CD8-positive, alpha-beta memory T cell (primary cell): ENCODE data around the gene ACSL4. TPM values are rescaled to one million over a fixed set of nuclear protein-coding genes. Genes with fewer than 3 reads are reported as not detected.
"Not testable (repeated sequence)": the region's sequence is repeated elsewhere in the genome, so short reads cannot be mapped to it uniquely, and the experiment has no call there.

Experiments
- CTCF ChIA-PET: fragments of 350-600 bp; sonication (Branson Sonifier 250); formaldehyde crosslinking; loops from one replicate; lab custom pipeline; 2021; ENCODE audit warnings: antibody characterized with exemption; lab: Charles Lee
- POLR2A ChIA-PET: fragments of 350-600 bp; sonication (Branson Sonifier 250); formaldehyde crosslinking; loops from one replicate; lab custom pipeline; 2021; ENCODE audit warnings: antibody characterized with exemption; lab: Charles Lee
- DNase-seq, 5 donors: peaks; one replicate each; pipeline versions ENCODE4 v3.0.0 to v3.0.0-alpha.2; 2020 to 2022; ENCODE audit warnings: mixed read lengths in 1 of 5
- H3K27ac ChIP-seq: one replicate; pipeline ENCODE4 v1.7.0; 2013; ENCODE audit warnings: low read depth, mild to moderate bottlenecking, low read length, moderate library complexity
- H3K27me3 ChIP-seq: 2 replicates; pipeline ENCODE4 v1.7.0; 2013; ENCODE audit warnings: low read length, mild to moderate bottlenecking; ENCODE audit not compliant: insufficient read depth, poor library complexity, severe bottlenecking
- H3K36me3 ChIP-seq: 2 replicates; pipeline ENCODE4 v1.7.0; 2013; ENCODE audit warnings: mild to moderate bottlenecking, low read length, moderate library complexity; ENCODE audit not compliant: insufficient read depth
- H3K4me1 ChIP-seq: 2 replicates; pipeline ENCODE4 v1.7.0; 2013; ENCODE audit warnings: mild to moderate bottlenecking, low read length, moderate library complexity; ENCODE audit not compliant: insufficient read depth
- H3K4me3 ChIP-seq: 2 replicates; pipeline ENCODE4 v1.7.0; 2013; ENCODE audit warnings: mild to moderate bottlenecking, low read length
- H3K9me3 ChIP-seq: 2 replicates; pipeline ENCODE4 v1.7.0; 2013; ENCODE audit warnings: mild to moderate bottlenecking, low read length
- H3K27ac Mint-ChIP-seq, 8 donors: one replicate each; pipeline ENCODE4 v1.8.0; 2020 to 2021; ENCODE audit warnings: mixed read lengths in 8 of 8, mild to moderate bottlenecking in 6 of 8, inconsistent platforms in 3 of 8, moderate library complexity in 3 of 8
- H3K27me3 Mint-ChIP-seq, 2 donors: one replicate each; pipeline ENCODE4 v1.8.0; 2020 to 2021; ENCODE audit warnings: mixed read lengths in 2 of 2, mild to moderate bottlenecking in 1 of 2, moderate library complexity in 1 of 2
- H3K36me3 Mint-ChIP-seq, 3 donors: one replicate each; pipeline ENCODE4 v1.8.0; 2020 to 2021; ENCODE audit warnings: mixed read lengths in 3 of 3, inconsistent platforms in 1 of 3, mild to moderate bottlenecking in 1 of 3
- H3K4me1 Mint-ChIP-seq, 3 donors: one replicate each; pipeline ENCODE4 v1.8.0; 2020 to 2021; ENCODE audit warnings: mixed read lengths in 3 of 3, inconsistent platforms in 1 of 3, mild to moderate bottlenecking in 1 of 3
- H3K4me3 Mint-ChIP-seq, 7 donors: one replicate each; pipeline ENCODE4 v1.8.0; 2020 to 2021; ENCODE audit warnings: mixed read lengths in 7 of 7, mild to moderate bottlenecking in 6 of 7, moderate library complexity in 4 of 7, inconsistent platforms in 2 of 7
- H3K9me3 Mint-ChIP-seq, 5 donors: one replicate each; pipeline ENCODE4 v1.8.0; 2020 to 2022; ENCODE audit warnings: mixed read lengths in 5 of 5, mild to moderate bottlenecking in 3 of 5, moderate library complexity in 2 of 5, inconsistent platforms in 1 of 5
- polyA plus RNA-seq: library from polyadenylated mRNA; unstranded; fragments of 300-500 nt; fragmentation: Illumina TruSeq; gene quantifications from one replicate; pipeline ENCODE4 v1.2.3, GENCODE V29; 2021
- total RNA-seq, 2 experiments: library from RNA; stranded (reverse); gene quantifications; one replicate each; pipeline ENCODE4 v1.2.3, GENCODE V29; 2021

Gene ACSL4
- total and polyA plus RNA-seq, 3 experiments from 2014 or later = 12.7 to 72.4 (median 69.6) TPM

GRCh38 chrX:109740896-109741295, 7.8 kb upstream of the ACSL4 start:
- H3K36me3 ChIP-seq, CTCF ChIA-PET, POLR2A ChIA-PET, H3K9me3 Mint-ChIP-seq, H3K27ac ChIP-seq, H3K4me3 Mint-ChIP-seq, H3K36me3 Mint-ChIP-seq, H3K27me3 ChIP-seq, H3K27me3 Mint-ChIP-seq, H3K27ac Mint-ChIP-seq, DNase-seq, H3K4me1 Mint-ChIP-seq, H3K4me3 ChIP-seq, H3K4me1 ChIP-seq, H3K9me3 ChIP-seq: not testable (repeated sequence)

DNA sequence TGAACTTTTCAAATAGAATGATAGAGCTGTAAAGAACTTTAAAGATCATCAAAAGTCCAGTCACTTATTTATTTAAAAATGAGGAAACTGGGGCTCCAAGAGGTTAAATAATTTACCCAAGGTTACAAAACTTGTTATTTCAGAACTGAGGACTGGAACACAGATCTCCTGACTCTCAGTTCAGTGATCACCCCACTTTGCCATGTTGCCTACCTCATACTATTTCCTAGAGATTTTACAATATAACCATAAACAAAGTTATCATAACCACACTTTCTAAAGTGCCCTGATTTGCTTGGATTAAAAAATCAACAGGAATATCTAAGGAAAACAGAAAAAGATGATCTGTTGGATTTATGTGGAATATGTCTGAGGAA, 7.4 kb upstream of the ACSL4 start:
- ChIA-PET CTCF (no interaction called here), POLR2A (no interaction called here)
- no peak for DNase-seq
- Histone ChIP-seq H3K4me1 (no peaks in the 10 kb centered on the region), H3K27me3 (no peaks in the 10 kb centered on the region), H3K27ac (no peak overlapping the region), H3K9me3 (no peaks in the 10 kb centered on the region), H3K4me3 (no peak overlapping the region), H3K36me3 (no peaks in the 10 kb centered on the region)
- no peaks in the 10 kb centered on the region for H3K36me3 Mint-ChIP-seq
- H3K4me3 Mint-ChIP-seq = no peak overlapping the region
- H3K9me3 Mint-ChIP-seq = no peaks in the 10 kb centered on the region
- no peaks in the 10 kb centered on the region for H3K4me1 Mint-ChIP-seq
- H3K27me3 Mint-ChIP-seq = no peaks in the 10 kb centered on the region
- H3K27ac Mint-ChIP-seq = no peak overlapping the region

- H3K36me3 Mint-ChIP-seq = no peaks in the 10 kb centered on the region
- H3K4me1 ChIP-seq = no peaks in the 10 kb centered on the region
Observed at GRCh38 chrX:109739625-109740432, 6.8 kb upstream of the ACSL4 start.

DNA sequence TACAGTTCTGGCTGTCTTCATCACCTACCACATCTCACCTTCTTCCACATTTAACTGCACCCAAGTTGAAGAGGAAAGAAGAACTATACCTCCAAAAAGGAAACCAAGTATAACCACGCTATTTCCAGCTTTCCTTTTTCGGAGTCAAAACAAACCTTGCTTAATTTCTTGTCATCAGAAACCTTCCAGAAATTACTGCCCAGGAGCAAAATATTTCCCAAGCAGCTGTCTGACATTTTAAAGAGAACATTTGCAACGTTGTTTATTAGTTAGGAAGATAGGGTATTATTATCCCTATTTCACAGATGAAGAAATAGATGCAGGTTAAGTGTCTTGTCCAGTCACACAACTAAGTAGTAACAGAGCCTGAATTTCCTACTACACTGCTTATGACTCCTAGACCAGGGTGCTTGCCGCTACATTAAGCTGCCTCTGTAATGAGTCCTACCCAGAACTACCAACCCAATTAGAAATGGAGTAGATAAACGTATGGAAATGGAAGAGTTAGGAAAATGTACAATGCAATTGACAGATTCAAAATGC, 2.2 kb upstream of the ACSL4 start:
- Histone ChIP-seq H3K4me3 (no peak overlapping the region), H3K27me3 (no peaks in the 10 kb centered on the region), H3K4me1 (peaks cover 6% of the 10 kb centered on the region), H3K9me3 (no peaks in the 10 kb centered on the region), H3K36me3 (no peaks in the 10 kb centered on the region), H3K27ac (no peak overlapping the region)
- no peaks in the 10 kb centered on the region for H3K9me3 Mint-ChIP-seq
- ChIA-PET POLR2A (no interaction called here), CTCF (interaction anchor here (1.1 kb wide), 1 partner anchor 22 kb away, joined by 3 read pairs; no protein-coding TSS in a partner anchor)
- H3K36me3 Mint-ChIP-seq = peaks cover 0 to 10% (median 0%) of the 10 kb centered on the region in 3 donors
- H3K27me3 Mint-ChIP-seq = no peaks in the 10 kb centered on the region
- H3K4me3 Mint-ChIP-seq = no peak overlapping the region
- peaks cover 13 to 21% (median 16%) of the 10 kb centered on the region in 3 donors for H3K4me1 Mint-ChIP-seq
- H3K27ac Mint-ChIP-seq = peak overlapping the region in 2 of 8 donors; percentile 12 to 81
- no peak for DNase-seq

More at GRCh38 chrX:109739625-109740432, 6.8 kb upstream of the ACSL4 start:
- POLR2A ChIA-PET = interaction anchor here (0.5 kb wide), 1 partner anchor 132 kb away, joined by 3 read pairs; no protein-coding TSS in a partner anchor
- Mint-ChIP-seq H3K4me3 (no peak overlapping the region), H3K4me1 (no peaks in the 10 kb centered on the region), H3K27me3 (no peaks in the 10 kb centered on the region), H3K9me3 (no peaks in the 10 kb centered on the region), H3K27ac (no peak overlapping the region)
- H3K27ac ChIP-seq = no peak overlapping the region
- no peaks in the 10 kb centered on the region for H3K27me3 ChIP-seq
- H3K36me3 ChIP-seq = no peaks in the 10 kb centered on the region
- H3K4me3 ChIP-seq = no peak overlapping the region
- CTCF ChIA-PET = no interaction called here
- H3K9me3 ChIP-seq = no peaks in the 10 kb centered on the region
- no peak for DNase-seq

DNA sequence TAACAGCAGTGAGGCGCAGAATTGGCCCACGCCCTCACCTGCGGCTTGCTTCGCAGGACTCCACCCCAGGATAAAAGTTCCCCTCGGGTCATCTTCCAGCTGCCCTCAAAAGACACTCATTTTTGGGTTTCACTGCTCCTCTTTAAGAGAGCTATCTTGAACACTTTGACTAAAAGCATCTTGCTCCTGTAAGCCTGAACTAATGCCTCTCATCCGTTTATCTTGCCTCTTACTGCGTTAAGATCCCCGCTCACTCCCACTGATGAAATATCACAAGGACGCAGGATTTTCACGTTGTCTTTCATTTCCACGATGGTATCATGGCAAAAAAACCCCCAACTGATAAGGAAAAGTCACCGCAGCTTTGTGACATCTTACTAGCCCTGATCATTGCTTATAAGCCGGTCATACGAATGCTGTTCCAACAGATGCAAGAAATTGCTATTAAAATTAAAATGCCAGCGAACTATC, 591 bp upstream of the ACSL4 start:
- H3K4me1 Mint-ChIP-seq = peaks cover 22 to 35% (median 31%) of the 10 kb centered on the region in 3 donors
- DNase-seq = no peak
- no peaks in the 10 kb centered on the region for H3K27me3 Mint-ChIP-seq
- no peaks in the 10 kb centered on the region for H3K9me3 Mint-ChIP-seq
- no peaks in the 10 kb centered on the region for H3K9me3 ChIP-seq
- H3K4me1 ChIP-seq = peaks cover 6% of the 10 kb centered on the region
- peaks cover 0 to 12% (median 0%) of the 10 kb centered on the region in 3 donors for H3K36me3 Mint-ChIP-seq
- peak overlapping the region; percentile 89 to 97 (median 91) for H3K4me3 Mint-ChIP-seq
- ChIA-PET POLR2A (interaction anchor here (1.0 kb wide), 1 partner anchor 197 kb away, joined by 3 read pairs; the partner anchor contains the start of gene NXT2), CTCF (no interaction called here)
- no peaks in the 10 kb centered on the region for H3K36me3 ChIP-seq
- no peaks in the 10 kb centered on the region for H3K27me3 ChIP-seq
- H3K27ac Mint-ChIP-seq = peak overlapping the region in 7 of 8 donors; percentile 35 to 95 (median 90)
- H3K27ac ChIP-seq = peak overlapping the region; percentile 86
- peak overlapping the region; percentile 62 for H3K4me3 ChIP-seq

DNA sequence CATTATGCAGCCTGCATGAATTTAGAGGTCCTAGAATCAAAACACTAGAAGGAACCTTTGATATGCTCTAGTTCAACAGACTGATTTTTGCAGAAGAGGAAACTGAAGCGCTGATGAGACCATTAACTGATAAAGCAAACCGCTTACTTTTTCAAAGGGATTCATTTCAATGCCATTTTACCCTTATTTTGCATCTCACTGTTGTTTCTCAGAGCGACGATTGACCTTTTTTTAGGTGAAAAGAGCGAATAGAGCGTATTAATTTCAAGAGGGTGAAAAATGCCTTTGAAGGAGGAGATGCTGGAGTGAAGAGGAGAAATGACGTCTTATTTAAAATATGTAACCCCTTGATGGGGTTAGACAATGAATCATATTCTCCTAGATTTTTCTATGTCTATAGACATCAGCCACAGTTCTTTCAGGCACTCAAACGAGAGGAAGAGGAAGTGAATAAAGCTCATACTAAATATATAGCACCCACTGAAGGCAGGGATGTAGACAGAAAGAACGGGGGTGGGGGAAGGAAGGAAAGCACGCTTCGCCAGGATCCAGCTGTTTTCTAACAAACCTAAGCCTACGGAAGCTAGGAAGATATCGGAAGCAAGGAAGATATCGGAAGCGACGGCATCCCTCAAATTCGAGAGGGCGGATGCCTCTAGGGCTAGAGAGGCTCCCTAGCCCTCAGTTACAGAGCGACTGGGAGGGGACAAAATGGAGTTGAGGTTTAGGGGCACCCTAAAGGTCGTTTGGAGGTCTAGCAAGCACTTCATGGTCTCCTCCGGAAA, 848 bp downstream of the ACSL4 start:
- POLR2A ChIA-PET = interaction anchor here (0.6 to 1.0 kb wide), 2 partner anchors 196 to 1012 kb away, joined by 3 to 5 read pairs; partner anchors contain the start of gene NXT2
- Histone ChIP-seq H3K4me3 (peak overlapping the region; percentile 72), H3K9me3 (no peaks in the 10 kb centered on the region), H3K4me1 (peaks cover 6% of the 10 kb centered on the region), H3K27ac (peak overlapping the region; percentile 86), H3K27me3 (no peaks in the 10 kb centered on the region), H3K36me3 (no peaks in the 10 kb centered on the region)
- Mint-ChIP-seq H3K9me3 (no peaks in the 10 kb centered on the region), H3K4me1 (peaks cover 34 to 50% (median 44%) of the 10 kb centered on the region in 3 donors), H3K36me3 (peaks cover 0 to 12% (median 0%) of the 10 kb centered on the region in 3 donors), H3K4me3 (peak overlapping the region; percentile 91 to 99 (median 96)), H3K27ac (peak overlapping the region; percentile 91 to 99 (median 96)), H3K27me3 (no peaks in the 10 kb centered on the region)
- DNase-seq = peak; percentile 2 to 54 (median 22)
- CTCF ChIA-PET = no interaction called here

DNA sequence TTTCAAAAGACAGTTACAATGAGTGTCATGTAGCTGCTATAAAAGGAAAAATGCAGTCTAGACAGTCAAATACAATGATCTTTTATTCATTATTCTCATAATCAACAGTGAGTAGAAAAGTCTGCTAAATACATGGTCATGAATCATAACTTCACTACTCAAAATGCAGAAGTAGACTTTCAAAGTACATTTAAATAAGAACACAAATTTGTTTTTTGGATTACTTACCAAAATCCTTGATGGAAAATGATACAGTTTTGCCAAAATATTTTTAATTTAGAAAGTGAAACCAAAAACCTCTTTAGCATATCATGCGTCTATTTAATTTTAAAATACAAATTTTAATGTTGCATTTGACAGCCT, 4.9 kb downstream of the ACSL4 start:
- Mint-ChIP-seq H3K27me3 (no peaks in the 10 kb centered on the region), H3K4me3 (peak overlapping the region in 5 of 7 donors; percentile 3 to 63 (median 33)), H3K27ac (peak overlapping the region in 5 of 8 donors; percentile 24 to 71 (median 51)), H3K9me3 (no peaks in the 10 kb centered on the region), H3K4me1 (peaks cover 41 to 57% (median 56%) of the 10 kb centered on the region in 3 donors), H3K36me3 (peaks cover 0 to 13% (median 4%) of the 10 kb centered on the region in 3 donors)
- Histone ChIP-seq H3K4me1 (no peaks in the 10 kb centered on the region), H3K36me3 (no peaks in the 10 kb centered on the region), H3K4me3 (no peak overlapping the region), H3K27ac (no peak overlapping the region), H3K27me3 (no peaks in the 10 kb centered on the region), H3K9me3 (no peaks in the 10 kb centered on the region)
- POLR2A ChIA-PET = no interaction called here
- CTCF ChIA-PET = interaction anchor here (0.6 kb wide), 1 partner anchor 36 kb away, joined by 3 read pairs; no protein-coding TSS in a partner anchor
- no peak for DNase-seq
